Skeletal muscle satellite cell (primary cell): Measurements from ENCODE around the gene ZDHHC8.

Experiments used
- H3K27me3 ChIP-seq: 2 replicates; pipeline ENCODE4 v1.7.0; 2013; ENCODE audit warnings: low read length; ENCODE audit not compliant: control insufficient read depth, insufficient read depth
- H3K36me3 ChIP-seq: 2 replicates; pipeline ENCODE4 v1.7.0; 2013; ENCODE audit warnings: mild to moderate bottlenecking, control low read depth, low read length; ENCODE audit not compliant: insufficient read depth
- H3K4me1 ChIP-seq: 2 replicates; pipeline ENCODE4 v1.7.0; 2013; ENCODE audit warnings: low read length; ENCODE audit not compliant: control insufficient read depth, insufficient read depth
- H3K4me2 ChIP-seq: 2 replicates; pipeline ENCODE4 v1.7.0; 2013; ENCODE audit warnings: mild to moderate bottlenecking, low read length
- H3K4me3 ChIP-seq: 2 replicates; pipeline ENCODE4 v1.7.0; 2013; ENCODE audit warnings: low read length
- H3K9ac ChIP-seq: 2 replicates; pipeline ENCODE4 v1.7.0; 2013; ENCODE audit warnings: mild to moderate bottlenecking, low read depth, low read length, moderate library complexity
- H3K9me3 ChIP-seq: replicated peaks from 2 replicates; pipeline ENCODE4 v1.7.0; 2013; ENCODE audit warnings: mild to moderate bottlenecking, control low read depth, low read length

Gene ZDHHC8

DNA sequence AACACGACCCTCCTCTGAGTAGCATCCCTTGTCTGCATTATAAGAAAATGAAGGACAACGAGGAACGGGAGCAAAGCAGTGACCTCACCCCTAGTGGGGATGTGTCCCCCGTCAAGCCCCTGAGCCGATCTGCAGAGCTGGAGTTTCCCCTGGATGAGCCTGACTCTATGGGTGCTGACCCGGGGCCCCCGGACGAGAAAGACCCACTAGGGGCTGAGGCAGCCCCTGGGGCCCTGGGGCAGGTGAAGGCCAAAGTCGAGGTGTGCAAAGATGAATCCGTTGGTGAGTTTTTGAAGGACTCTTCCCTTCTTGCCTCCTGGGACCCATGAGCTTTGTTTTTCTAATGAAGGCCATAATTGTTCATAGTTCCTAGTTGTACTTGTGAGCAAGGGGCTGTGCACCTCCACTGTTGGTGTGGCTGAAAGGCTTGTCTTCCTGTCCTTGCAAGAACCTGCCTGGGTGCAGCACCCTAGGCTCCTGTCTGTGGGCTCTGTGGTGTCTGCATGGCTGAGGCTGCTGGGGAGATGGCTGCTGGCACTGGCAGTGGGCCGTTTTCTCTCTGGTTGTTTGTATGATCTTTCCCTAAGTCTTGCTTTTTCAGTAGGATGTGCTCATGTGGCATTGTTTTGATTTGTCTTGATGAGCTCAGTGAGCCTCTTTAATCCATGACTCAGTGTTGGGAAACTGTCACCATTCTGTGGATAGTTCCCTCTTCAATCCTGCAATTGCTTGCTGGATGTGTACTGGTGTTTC, 41.5 kb upstream of the ZDHHC8 start:
- Histone ChIP-seq H3K4me3 (no peak overlapping the region), H3K36me3 (peaks cover 96% of the 10 kb centered on the region), H3K27me3 (no peaks in the 10 kb centered on the region), H3K4me2 (no peak overlapping the region), H3K9me3 (no peaks in the 10 kb centered on the region), H3K4me1 (peaks cover 7% of the 10 kb centered on the region), H3K9ac (no peak overlapping the region)

DNA sequence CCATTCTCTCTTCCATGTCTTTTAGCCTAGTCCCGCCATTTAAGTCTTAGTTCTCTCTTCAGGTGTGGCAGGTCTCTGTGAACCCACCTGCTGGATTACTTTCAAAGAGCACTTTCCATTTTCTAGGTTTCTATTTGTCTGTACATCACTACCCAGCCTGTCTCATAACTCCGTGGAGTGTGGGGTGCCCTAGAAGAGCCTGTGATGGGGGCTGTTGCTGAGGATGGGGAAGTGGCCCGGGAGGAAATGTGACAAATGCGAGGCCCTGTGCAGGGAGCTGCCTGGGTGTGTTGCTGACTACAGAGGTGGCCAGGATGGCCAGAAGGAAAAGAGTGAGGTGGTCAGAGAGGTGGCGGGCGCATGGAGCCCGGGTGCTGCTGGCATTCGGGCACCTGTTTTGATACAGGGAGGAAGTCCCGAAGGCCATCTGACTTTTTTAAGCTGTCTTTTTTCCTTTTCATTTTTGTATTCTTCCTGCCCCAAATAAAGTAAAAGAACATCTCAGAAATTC, 40.8 kb upstream of the ZDHHC8 start:
- Histone ChIP-seq H3K36me3 (peaks cover 96% of the 10 kb centered on the region), H3K4me3 (no peak overlapping the region)

DNA sequence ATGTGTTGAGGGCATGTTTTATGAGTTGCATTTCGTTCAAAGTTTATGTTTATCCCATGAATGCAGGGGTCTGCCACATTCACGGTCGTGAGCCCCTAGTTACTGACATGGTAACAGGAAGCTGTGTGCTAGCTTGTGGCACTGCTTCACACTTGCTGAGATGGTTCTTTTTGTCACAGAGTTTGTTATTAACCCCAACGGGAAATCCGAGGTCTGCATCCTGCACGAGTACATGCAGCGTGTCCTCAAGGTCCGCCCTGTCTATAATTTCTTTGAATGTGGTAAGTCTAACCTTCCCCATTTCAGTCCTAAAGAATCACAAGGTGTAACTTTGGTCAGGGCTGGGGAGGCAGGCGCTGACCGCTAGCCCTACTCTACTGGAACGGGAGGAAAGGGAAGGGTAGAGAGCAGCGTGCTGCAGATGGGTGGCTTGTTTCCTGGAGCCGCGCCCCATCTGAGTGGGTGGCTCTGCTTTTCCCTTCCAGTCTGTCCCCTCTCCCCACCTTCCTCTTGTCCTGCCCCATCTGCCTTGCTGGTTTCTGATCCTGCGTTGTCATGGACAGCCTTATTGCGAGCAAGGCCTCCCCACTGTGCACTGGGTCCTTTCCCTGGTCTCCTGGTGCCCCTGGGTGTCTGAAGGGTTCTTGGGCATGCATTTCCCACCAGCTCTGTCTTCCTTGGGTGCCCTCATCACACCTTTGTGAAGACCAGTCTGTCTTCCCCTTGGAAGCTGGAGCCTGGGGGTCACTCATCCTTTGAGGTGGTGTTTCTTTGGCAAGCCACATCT, 39.7 kb upstream of the ZDHHC8 start:
- H3K4me1 ChIP-seq: peaks cover 7% of the 10 kb centered on the region
- H3K4me3 ChIP-seq: no peak overlapping the region
- peaks cover 96% of the 10 kb centered on the region for H3K36me3 ChIP-seq

More for the DNA sequence above, 40.8 kb upstream of the ZDHHC8 start:
- H3K4me1 ChIP-seq: peaks cover 7% of the 10 kb centered on the region
- H3K27me3 ChIP-seq: no peaks in the 10 kb centered on the region
- H3K9ac ChIP-seq: no peak overlapping the region
- no peaks in the 10 kb centered on the region for H3K9me3 ChIP-seq
- no peak overlapping the region for H3K4me2 ChIP-seq

DNA sequence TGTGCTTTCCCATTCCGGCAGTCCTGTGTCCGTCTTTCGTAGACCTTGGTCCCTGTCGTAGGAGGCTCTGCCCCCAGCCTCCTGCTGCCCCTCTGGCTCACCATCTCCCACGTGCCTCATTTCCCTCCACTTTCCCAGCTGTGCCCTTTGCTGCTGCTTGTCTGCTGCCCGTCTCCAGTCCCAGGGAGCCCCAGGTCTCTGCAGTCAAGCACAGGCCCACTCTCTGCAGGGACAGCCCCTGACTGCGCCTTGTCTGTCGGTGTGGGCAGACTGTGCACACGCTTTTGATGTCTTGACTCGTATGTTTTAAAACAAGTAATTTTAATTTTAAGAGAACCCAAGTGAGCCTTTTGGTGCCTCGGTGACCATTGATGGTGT, 39.1 kb upstream of the ZDHHC8 start:
- no peaks in the 10 kb centered on the region for H3K27me3 ChIP-seq
- H3K36me3 ChIP-seq: peaks cover 96% of the 10 kb centered on the region
- H3K9me3 ChIP-seq: no peaks in the 10 kb centered on the region
- H3K4me1 ChIP-seq: peaks cover 7% of the 10 kb centered on the region
- no peak overlapping the region for H3K4me3 ChIP-seq
- no peak overlapping the region for H3K4me2 ChIP-seq
- H3K9ac ChIP-seq: no peak overlapping the region

More for the DNA sequence above, 39.7 kb upstream of the ZDHHC8 start:
- H3K9ac ChIP-seq: no peak overlapping the region
- no peaks in the 10 kb centered on the region for H3K27me3 ChIP-seq
- no peak overlapping the region for H3K4me2 ChIP-seq
- no peaks in the 10 kb centered on the region for H3K9me3 ChIP-seq

DNA sequence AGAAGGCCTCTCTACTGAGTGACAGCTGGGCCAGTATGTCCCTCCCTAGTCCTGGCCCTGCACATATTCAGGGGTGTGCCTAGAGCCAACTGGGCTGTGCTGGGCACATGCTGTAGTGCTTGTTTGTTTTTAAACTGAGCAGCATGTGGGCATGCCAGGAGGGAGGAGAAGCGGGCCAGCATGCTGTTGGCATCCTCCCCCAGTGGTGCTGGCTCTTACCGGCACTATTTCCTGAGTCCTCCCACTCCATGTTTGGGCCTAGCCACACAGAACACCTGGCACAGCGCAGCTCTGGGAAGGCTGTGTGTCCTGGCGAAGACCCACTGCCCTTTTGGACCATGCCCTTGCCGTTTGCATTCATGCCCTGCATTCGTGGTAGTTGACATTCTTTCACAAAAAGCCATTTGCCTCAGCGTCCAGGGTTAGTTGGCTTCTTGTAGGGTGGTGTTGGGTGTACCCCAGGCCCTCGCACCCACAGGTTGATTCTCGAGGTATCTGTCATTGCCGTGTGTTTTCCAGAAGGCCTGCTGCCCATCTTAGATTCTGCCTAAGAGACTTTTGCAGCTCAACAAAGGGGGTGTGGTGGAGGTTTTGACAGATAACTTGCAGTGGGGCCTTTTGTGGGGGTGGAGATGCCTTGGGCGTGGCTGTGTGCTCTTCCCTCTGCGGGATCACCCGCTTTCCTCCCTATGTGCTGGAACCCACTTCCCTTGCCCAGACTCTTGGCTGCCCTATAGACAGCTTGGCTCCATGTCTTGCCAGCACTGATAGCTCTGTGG, 38.0 kb upstream of the ZDHHC8 start:
- Histone ChIP-seq H3K4me2 (no peak overlapping the region), H3K36me3 (peaks cover 92% of the 10 kb centered on the region)

DNA sequence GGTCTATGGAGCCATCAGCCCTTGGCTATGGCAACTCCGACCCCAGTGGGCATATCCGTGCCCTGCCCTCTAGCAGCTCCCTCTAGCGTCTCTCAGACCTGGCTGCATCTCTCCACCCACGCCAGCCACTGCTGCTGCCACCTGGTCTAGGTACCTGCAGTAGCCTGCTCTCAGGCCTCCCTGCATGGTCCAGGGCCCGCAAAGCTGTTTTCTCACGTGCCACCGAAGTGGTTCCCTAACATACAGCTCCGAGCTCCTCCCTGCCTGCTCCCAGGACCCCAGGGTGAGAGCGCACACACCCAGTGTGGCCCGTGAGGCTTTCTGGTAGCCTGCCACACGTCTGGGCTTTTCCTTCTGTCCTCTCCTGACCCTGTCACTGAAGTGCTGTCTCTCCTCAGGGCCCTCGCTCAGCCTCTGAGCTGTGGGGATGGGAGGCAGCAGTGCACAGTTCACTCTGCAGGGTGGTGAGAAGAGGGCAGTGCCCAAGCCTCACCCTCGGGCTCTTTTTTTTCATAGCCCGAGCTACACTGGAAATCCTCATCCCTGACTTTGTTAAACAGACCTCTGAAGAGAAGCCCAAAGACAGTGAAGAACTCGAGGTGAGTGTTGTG, 37.3 kb upstream of the ZDHHC8 start:
- Histone ChIP-seq H3K27me3 (no peaks in the 10 kb centered on the region), H3K4me3 (no peak overlapping the region), H3K4me2 (no peak overlapping the region), H3K9ac (no peak overlapping the region), H3K36me3 (peaks cover 91% of the 10 kb centered on the region), H3K4me1 (peaks cover 7% of the 10 kb centered on the region), H3K9me3 (no peaks in the 10 kb centered on the region)

More for the DNA sequence above, 38.0 kb upstream of the ZDHHC8 start:
- H3K9me3 ChIP-seq: no peaks in the 10 kb centered on the region
- H3K9ac ChIP-seq: no peak overlapping the region
- peaks cover 7% of the 10 kb centered on the region for H3K4me1 ChIP-seq
- no peaks in the 10 kb centered on the region for H3K27me3 ChIP-seq
- no peak overlapping the region for H3K4me3 ChIP-seq

DNA sequence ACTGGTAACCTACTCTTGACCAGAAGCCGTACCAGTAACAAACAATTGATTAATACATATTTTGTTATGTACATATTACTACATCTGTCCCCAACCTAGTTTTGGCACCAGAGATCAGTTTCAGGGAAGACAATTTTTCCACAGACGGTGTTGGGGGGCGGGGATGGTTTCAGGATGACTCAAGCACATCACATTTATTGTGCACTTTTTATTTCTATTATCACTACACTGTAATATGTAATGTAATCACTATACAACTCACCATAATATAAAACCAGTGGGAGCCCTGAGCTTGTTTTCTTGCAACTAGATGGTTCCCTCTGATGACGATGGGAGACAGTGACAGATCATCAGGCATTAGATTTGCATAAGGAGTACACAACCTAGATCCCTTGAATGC, 36.1 kb upstream of the ZDHHC8 start:
- Histone ChIP-seq H3K9ac (no peak overlapping the region), H3K4me3 (no peak overlapping the region), H3K27me3 (no peaks in the 10 kb centered on the region), H3K36me3 (peaks cover 88% of the 10 kb centered on the region), H3K4me1 (no peaks in the 10 kb centered on the region), H3K9me3 (no peaks in the 10 kb centered on the region), H3K4me2 (no peak overlapping the region)

DNA sequence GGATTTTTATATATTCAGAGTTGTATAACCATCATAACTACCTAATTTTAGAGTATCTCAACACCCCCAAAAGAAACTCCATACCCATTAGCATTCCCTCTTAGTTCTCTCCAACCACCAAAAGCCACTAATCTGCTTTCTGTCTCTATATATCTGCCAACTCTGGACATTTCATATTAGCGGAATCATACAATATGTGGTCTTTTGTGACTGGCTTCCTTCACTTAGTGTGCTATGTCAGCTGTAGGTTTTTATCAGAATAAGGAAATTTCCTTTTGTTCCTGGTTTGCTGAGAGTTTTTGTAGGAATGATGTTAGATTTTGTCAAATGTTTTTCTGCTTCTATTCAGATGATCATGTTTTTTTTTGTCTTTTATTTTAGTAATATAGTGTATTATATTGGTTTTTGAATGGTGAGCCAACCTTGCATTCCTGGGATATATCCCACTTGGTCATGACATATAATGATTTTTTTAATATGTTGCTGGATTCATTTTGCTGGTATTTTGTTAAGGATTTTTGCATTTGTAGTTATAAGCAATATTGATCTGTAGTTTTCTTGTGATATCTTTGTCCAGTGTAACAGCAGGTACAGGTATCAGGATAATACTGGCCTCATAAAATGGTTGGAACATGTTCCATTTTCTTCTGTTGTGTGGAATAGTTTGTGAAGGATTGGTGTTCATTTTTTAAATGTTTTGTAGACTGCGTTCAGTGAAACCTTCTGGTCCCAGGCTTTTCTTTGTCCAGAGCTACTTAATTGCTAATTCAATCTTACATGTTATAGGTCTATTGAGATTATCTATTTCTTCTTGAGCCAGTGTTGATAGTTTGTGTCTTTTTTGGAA, 34.8 kb upstream of the ZDHHC8 start:
- Histone ChIP-seq H3K9ac (no peak overlapping the region), H3K4me2 (no peak overlapping the region), H3K4me3 (no peak overlapping the region), H3K27me3 (no peaks in the 10 kb centered on the region), H3K4me1 (no peaks in the 10 kb centered on the region), H3K9me3 (no peaks in the 10 kb centered on the region), H3K36me3 (peaks cover 81% of the 10 kb centered on the region)

DNA sequence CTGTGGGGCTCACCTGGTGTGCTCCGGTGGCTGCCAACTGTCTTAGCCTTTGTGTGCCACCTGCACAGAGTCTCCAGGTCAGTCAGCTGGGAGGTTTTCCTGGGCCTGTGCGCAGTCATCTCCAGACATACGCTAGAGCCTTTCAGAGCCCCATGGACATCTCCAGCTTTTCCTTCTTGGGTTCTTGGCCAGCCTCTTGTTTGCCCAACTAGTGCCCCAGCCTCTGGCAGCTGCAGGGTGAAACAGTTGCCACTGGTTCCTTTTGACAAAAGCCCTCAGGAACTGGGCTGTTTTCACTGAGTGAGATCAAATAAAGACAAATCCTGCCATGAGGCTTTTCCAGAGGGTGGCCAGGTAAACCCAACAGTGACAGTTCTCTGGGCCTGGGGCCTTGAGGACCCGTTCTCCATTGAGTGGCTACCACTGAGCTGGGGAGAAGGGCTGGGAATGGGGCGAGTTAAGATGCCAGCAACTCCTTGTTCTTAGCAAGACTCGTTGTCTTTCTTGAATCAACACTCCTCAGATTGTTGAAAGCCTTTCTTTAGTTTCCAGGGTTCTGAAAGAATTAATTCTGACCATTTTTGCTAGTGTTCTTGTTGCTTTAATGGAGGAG, 32.4 kb upstream of the ZDHHC8 start:
- Histone ChIP-seq H3K9me3 (no peaks in the 10 kb centered on the region), H3K4me2 (no peak overlapping the region), H3K36me3 (peaks cover 67% of the 10 kb centered on the region), H3K9ac (no peak overlapping the region), H3K4me3 (no peak overlapping the region), H3K4me1 (no peaks in the 10 kb centered on the region), H3K27me3 (no peaks in the 10 kb centered on the region)

DNA sequence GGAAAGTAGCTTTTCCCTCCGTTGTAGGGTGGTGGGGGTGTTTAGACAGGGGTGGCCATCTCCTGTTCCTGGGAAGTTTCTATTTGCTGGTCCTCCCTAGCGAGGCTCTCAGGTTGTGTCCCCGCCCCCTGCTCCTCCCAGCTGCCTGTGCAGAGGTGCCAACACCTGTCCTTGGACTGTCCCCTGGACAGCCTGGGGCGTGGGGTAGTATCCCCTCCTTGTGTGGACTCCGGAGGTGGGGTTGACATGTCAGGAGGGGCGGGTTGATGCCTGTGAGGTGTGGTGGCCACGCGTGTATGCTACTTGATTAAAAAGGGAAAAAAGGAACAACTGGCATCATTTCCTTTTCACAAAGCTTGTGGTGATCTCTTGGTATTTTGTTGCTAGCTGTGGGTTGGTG, 30.0 kb upstream of the ZDHHC8 start:
- Histone ChIP-seq H3K27me3 (no peaks in the 10 kb centered on the region), H3K4me2 (no peak overlapping the region), H3K9ac (no peak overlapping the region), H3K9me3 (no peaks in the 10 kb centered on the region), H3K4me3 (no peak overlapping the region), H3K4me1 (no peaks in the 10 kb centered on the region), H3K36me3 (peaks cover 65% of the 10 kb centered on the region)
